DMS53 treated with DMSO at 0.1 percent for 48 hours (cell line): ENCODE data around the gene MYO7B.

Source experiments
- DNase-seq: peaks from one replicate; lab custom pipeline; 2025; ENCODE audit not compliant: unreplicated experiment; lab: John Stamatoyannopoulos, UW

MYO7B gene

GRCh38 chr2:127635380-127636237 lies 100.1 kb downstream of the MYO7B start:
- no peak for DNase-seq

GRCh38 chr2:127636248-127637235 lies 101.1 kb downstream of the MYO7B start:
- no peak for DNase-seq

GRCh38 chr2:127637236-127637630 lies 101.8 kb downstream of the MYO7B start:
- DNase-seq, result no peak

GRCh38 chr2:127637725-127638252 lies 102.3 kb downstream of the MYO7B start:
- DNase-seq, result no peak

- DNase-seq, result no peak
These were observed 103.1 kb downstream of the MYO7B start for GRCh38 chr2:127638361-127639110.

- no peak for DNase-seq
These were observed 103.6 kb downstream of the MYO7B start for GRCh38 chr2:127639111-127639474.

GRCh38 chr2:127640082-127641072 lies 104.9 kb downstream of the MYO7B start:
- DNase-seq, result no peak

GRCh38 chr2:127641133-127641532 lies 105.7 kb downstream of the MYO7B start:
- DNase-seq, result no peak

GRCh38 chr2:127641846-127642507 lies 106.5 kb downstream of the MYO7B start:
- no peak for DNase-seq

GRCh38 chr2:127642706-127643438 lies 107.4 kb downstream of the MYO7B start:
- DNase-seq, result no peak

GRCh38 chr2:127643439-127644065 lies 108.1 kb downstream of the MYO7B start:
- DNase-seq, result no peak

GRCh38 chr2:127644066-127645025 lies 108.9 kb downstream of the MYO7B start:
- no peak for DNase-seq

GRCh38 chr2:127645026-127645394 lies 109.5 kb downstream of the MYO7B start:
- DNase-seq, result no peak

GRCh38 chr2:127645395-127646291 lies 110.2 kb downstream of the MYO7B start, which contains the start of gene GPR17:
GPR17 (plus strand) TSS chr2:127646153; CDS start chr2:127650736, 4,583 bp downstream.
- no peak for DNase-seq

- no peak for DNase-seq
These were observed 111.2 kb downstream of the MYO7B start for GRCh38 chr2:127646487-127647241.
